AG04449 (cell line): ENCODE results near the gene RICTOR.
A peak's percentile ranks its signal among the peaks of the same experiment; 100 is the strongest.

Experiments used
- CTCF ChIA-PET: fragments of 350-600 bp; formaldehyde crosslinking; extraction: SDS; loops from one replicate; lab custom pipeline; 2021; ENCODE audit warnings: antibody characterized with exemption; lab: Yijun Ruan, JAX
- POLR2A ChIA-PET: fragments of 400-600, 350-600 bp; formaldehyde crosslinking; extraction: SDS; loops from one replicate; lab custom pipeline; 2020; ENCODE audit warnings: antibody characterized with exemption, inconsistent platforms; lab: Yijun Ruan, JAX
- DNase-seq: peaks from one replicate; pipeline ENCODE4 v3.0.0-alpha.2; 2010; ENCODE audit warnings: low read depth, low spot score
- H3K4me3 ChIP-seq: 2 replicates; pipeline ENCODE4 v1.5.1; 2011; ENCODE audit warnings: low read depth, mild to moderate bottlenecking, control low read depth, low read length
- TF ChIP-seq, protein P1 (sequence below): IDR thresholded peaks from one replicate; pipeline ENCODE4 v1.5.1; 2011; ENCODE audit warnings: mild to moderate bottlenecking, moderate library complexity, low read length, control low read depth, inconsistent platforms; ENCODE audit not compliant: insufficient read depth; ENCODE audit errors: missing control alignments

The RICTOR gene

DNA sequence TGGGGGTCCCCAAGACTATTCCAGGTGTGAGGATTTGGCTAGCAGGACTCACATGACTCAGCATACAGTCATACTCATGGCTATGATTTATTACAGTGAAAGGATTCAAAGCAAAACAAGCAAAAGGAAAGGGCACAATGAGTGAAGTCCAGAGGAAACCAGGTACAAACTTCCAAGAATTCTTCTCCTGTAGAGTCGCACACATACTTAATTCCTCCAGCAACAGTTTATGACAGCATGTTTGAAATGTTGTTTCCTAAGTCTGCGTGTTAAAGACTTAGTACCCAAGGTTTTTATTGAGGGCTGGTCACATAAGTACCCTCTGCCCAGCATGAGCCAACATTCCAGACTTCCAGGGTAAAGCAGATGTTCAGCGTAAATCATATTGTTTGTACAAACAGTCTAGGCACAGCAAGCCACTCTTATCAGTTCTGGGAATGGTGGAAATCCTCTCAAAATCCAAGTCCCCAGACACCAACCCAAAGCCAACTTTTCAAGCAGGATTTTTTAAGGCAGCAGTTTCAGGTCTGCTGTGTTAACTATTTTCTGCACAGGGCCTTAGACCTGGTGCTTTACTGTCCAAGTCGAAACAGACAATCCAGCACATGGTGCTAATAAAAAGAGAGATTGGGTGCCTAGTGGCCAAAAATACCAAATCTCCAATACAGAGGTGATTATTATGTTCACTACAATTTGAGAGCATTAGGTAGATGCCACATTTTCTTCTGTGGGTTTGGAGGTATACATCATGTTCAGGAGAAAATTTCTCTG lies 18.6 kb upstream of the RICTOR start:
- CTCF ChIA-PET: interaction anchor here (1.0 to 2.2 kb wide), 2 partner anchors 12 kb away, joined by 6 to 11 read pairs; no protein-coding TSS in a partner anchor
- DNase-seq: no peak
- no peak overlapping the region for H3K4me3 ChIP-seq
- TF ChIP-seq, protein P1, sequence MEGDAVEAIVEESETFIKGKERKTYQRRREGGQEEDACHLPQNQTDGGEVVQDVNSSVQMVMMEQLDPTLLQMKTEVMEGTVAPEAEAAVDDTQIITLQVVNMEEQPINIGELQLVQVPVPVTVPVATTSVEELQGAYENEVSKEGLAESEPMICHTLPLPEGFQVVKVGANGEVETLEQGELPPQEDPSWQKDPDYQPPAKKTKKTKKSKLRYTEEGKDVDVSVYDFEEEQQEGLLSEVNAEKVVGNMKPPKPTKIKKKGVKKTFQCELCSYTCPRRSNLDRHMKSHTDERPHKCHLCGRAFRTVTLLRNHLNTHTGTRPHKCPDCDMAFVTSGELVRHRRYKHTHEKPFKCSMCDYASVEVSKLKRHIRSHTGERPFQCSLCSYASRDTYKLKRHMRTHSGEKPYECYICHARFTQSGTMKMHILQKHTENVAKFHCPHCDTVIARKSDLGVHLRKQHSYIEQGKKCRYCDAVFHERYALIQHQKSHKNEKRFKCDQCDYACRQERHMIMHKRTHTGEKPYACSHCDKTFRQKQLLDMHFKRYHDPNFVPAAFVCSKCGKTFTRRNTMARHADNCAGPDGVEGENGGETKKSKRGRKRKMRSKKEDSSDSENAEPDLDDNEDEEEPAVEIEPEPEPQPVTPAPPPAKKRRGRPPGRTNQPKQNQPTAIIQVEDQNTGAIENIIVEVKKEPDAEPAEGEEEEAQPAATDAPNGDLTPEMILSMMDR: no peak
- POLR2A ChIA-PET: no interaction called here

DNA sequence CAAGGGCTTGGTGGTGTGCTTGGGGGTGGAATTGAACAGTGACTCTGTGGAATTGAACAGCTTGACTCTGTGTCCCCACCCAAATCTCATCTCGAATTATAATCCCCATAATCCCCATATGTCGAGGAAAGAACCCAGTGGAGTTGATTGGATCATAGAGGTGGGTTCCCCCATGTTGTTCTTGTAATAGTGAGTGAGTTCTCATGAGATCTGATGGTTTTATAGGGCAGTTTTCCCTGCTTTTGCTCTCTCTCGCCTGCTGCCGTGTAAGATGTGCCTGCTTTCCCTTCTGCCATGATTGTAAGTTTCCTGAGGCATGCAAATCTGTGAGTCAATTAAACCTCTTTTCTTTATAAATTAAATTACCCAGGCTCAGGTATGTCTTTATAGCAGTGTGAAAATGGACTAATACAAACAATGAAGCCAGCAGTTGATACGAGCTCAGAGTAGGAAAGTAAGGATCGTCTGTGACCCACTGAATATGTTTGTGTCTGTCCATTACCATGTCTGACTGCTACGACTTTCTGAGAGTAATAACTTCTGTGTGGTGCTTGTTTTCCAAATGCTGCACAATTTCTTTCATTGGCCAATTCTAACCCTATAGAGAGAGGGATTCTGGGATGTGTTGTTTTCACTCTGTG lies 17.9 kb upstream of the RICTOR start:
- no peak overlapping the region for H3K4me3 ChIP-seq
- TF ChIP-seq, protein P1: no peak
- DNase-seq: no peak
- ChIA-PET CTCF (interaction anchor here (1.0 kb wide), 1 partner anchor 12 kb away, joined by 6 read pairs; no protein-coding TSS in a partner anchor), POLR2A (no interaction called here)

DNA sequence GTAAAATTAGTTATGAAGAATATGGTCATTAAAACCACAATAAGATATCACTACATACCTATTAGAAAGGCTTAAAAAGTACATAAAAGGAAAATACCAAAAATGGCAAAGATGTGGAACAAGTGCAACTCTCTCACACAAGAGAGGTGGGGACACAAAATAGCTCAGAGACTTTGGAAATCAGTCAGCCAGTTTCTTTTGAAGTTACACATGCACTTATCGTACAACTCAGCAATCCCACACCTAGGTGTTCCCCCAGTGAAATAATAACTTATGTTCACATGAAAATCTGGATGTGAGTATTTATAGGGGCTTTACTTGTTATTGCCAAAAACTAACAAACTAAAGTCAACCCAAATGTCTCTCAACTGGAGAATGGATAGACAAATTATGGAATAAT lies 9.8 kb upstream of the RICTOR start:
- ChIA-PET CTCF (no interaction called here), POLR2A (no interaction called here)
- TF ChIP-seq, protein P1: no peak
- DNase-seq: no peak
- H3K4me3 ChIP-seq: no peak overlapping the region

DNA sequence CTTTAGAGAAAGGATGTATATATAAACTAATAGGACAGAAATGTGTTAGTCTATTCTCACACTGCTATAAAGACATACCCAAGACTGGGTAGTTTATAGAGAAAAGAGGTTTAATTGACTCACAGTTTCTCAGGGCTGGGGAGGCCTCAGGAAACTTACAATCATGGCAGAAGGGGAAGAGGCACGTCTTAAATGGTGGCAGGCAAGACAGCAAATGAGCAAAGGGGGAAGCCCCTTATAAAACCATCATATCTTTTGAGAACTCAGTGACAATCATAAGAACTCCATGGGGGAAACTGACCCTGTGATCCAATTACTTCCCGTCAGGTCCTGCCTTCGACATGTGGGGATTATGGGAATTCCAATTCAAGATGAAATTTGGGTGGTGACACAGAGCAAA lies 8.8 kb upstream of the RICTOR start:
- TF ChIP-seq, protein P1: no peak
- DNase-seq: no peak
- ChIA-PET POLR2A (no interaction called here), CTCF (interaction anchor here (2.4 kb wide), 1 partner anchor 117 kb away, joined by 5 read pairs; no protein-coding TSS in a partner anchor)
- no peak overlapping the region for H3K4me3 ChIP-seq

DNA sequence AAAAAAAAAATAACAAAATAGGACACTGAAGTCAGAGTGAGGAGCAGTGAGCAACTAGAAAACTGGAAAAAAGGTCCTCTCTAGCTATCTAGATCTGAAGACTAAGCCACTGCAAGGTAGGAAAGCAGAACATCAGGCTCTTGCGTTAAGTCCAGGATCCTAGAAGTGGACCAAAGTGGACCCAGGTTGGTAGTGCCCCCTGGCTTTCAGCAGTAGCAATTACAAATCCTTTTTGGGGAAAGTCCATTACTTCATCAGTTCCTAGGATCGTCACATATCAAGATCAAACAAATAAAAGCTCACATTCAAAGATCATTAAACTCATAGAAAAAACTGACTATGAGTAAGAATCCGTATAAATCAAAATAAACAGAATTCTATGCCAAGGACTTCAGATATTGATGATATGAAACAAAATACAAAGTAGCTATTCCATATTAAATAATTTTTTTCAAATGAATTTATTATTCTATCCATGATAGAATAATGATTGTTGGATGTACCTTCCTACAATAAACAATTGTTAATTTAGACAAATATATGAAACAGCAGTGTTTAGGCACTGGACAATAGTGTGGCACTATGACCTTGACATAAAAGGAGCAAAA lies 6.5 kb upstream of the RICTOR start:
- ChIA-PET CTCF (interaction anchor here (0.6 to 4.0 kb wide), 55 partner anchors 9 to 638 kb away, joined by 3 to 61 read pairs (median 4); no protein-coding TSS in a partner anchor), POLR2A (no interaction called here)
- H3K4me3 ChIP-seq: no peak overlapping the region
- DNase-seq: no peak
- TF ChIP-seq, protein P1: peak; percentile 62

DNA sequence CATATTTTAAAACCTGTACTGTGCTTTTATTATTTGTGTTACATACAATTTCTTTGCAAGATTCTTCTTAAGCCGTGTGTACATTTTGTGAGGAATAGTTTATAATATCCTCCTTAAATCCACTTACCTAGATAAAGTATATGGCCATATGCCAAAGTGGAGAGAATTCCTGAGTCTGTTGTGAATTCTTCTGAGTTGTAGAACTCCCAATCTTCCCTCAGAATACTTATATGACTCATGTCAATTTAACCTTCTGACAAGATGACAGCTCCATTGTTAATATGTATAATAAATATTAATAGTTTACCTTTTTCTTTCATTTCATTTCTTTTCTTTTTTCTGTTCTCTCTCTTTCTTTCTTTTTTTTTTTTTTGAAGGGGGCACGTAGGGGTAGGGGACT lies 6.0 kb upstream of the RICTOR start:
- no peak overlapping the region for H3K4me3 ChIP-seq
- no peak for DNase-seq
- TF ChIP-seq, protein P1: no peak
- POLR2A ChIA-PET: no interaction called here
- CTCF ChIA-PET: interaction anchor here (0.6 to 4.0 kb wide), 42 partner anchors 9 to 638 kb away, joined by 3 to 61 read pairs (median 5); no protein-coding TSS in a partner anchor
